Measurements from ENCODE around the gene P2RY2. TPM values are rescaled to one million over a fixed set of nuclear protein-coding genes. Genes with fewer than 3 reads are reported as not detected.
"Not testable (repeated sequence)": the region's sequence is repeated elsewhere in the genome, so short reads cannot be mapped to it uniquely, and the experiment has no call there.

The P2RY2 gene
- total RNA-seq, 2 experiments from 2014 or later = not detected

- ChIA-PET CTCF (interaction anchor here (0.8 to 2.5 kb wide), 4 partner anchors 8 to 58 kb away, joined by 3 to 9 read pairs (median 4); no protein-coding TSS in a partner anchor), POLR2A (no interaction called here)
These were observed 31.7 kb upstream of the P2RY2 start for GRCh38 chr11:73186294-73186850.

- CTCF ChIA-PET = interaction anchor here (0.8 to 2.5 kb wide), 2 partner anchors 8 to 50 kb away, joined by 3 to 9 read pairs; no protein-coding TSS in a partner anchor
- POLR2A ChIA-PET = no interaction called here
These were observed 31.2 kb upstream of the P2RY2 start for GRCh38 chr11:73186886-73187285.

GRCh38 chr11:73187854-73188253 lies 30.2 kb upstream of the P2RY2 start:
- CTCF ChIA-PET = interaction anchor here (0.6 to 2.5 kb wide), 3 partner anchors 49 to 1213 kb away, joined by 3 to 9 read pairs (median 3); no protein-coding TSS in a partner anchor

GRCh38 chr11:73188301-73188700 lies 29.8 kb upstream of the P2RY2 start:
- CTCF ChIA-PET = interaction anchor here (2.5 kb wide), 1 partner anchor 49 kb away, joined by 9 read pairs; no protein-coding TSS in a partner anchor

More at GRCh38 chr11:73187854-73188253, 30.2 kb upstream of the P2RY2 start:
- POLR2A ChIA-PET = no interaction called here

GRCh38 chr11:73189315-73189714 lies 28.8 kb upstream of the P2RY2 start:
- CTCF ChIA-PET = interaction anchor here (0.5 to 1.6 kb wide), 2 partner anchors 13 to 1027 kb away, joined by 3 read pairs; no protein-coding TSS in a partner anchor
- POLR2A ChIA-PET = no interaction called here

More at GRCh38 chr11:73188301-73188700, 29.8 kb upstream of the P2RY2 start:
- POLR2A ChIA-PET = no interaction called here

GRCh38 chr11:73189723-73190556 lies 28.1 kb upstream of the P2RY2 start:
- ChIA-PET POLR2A (no interaction called here), CTCF (interaction anchor here (1.6 kb wide), 1 partner anchor 14 kb away, joined by 3 read pairs; no protein-coding TSS in a partner anchor)

GRCh38 chr11:73190557-73190885 lies 27.6 kb upstream of the P2RY2 start:
- POLR2A ChIA-PET = no interaction called here
- CTCF ChIA-PET = no interaction called here

GRCh38 chr11:73191151-73191550 lies 26.9 kb upstream of the P2RY2 start:
- POLR2A ChIA-PET = interaction anchor here (0.9 kb wide), 1 partner anchor 22 kb away, joined by 7 read pairs; no protein-coding TSS in a partner anchor

GRCh38 chr11:73192272-73192671 lies 25.8 kb upstream of the P2RY2 start:
- CTCF ChIA-PET = no interaction called here
- POLR2A ChIA-PET = no interaction called here

More at GRCh38 chr11:73191151-73191550, 26.9 kb upstream of the P2RY2 start:
- CTCF ChIA-PET = no interaction called here

GRCh38 chr11:73193251-73194033 lies 24.6 kb upstream of the P2RY2 start:
- ChIA-PET CTCF (interaction anchor here (0.6 kb wide), 1 partner anchor 262 kb away, joined by 3 read pairs; no protein-coding TSS in a partner anchor), POLR2A (no interaction called here)

- POLR2A ChIA-PET = no interaction called here
These were observed 24.0 kb upstream of the P2RY2 start for GRCh38 chr11:73194034-73194507.

GRCh38 chr11:73194593-73194992 lies 23.5 kb upstream of the P2RY2 start:
- CTCF ChIA-PET = no interaction called here
- POLR2A ChIA-PET = no interaction called here

More at GRCh38 chr11:73194034-73194507, 24.0 kb upstream of the P2RY2 start:
- CTCF ChIA-PET = no interaction called here

GRCh38 chr11:73195191-73196007 lies 22.7 kb upstream of the P2RY2 start:
- ChIA-PET POLR2A (no interaction called here), CTCF (no interaction called here)

GRCh38 chr11:73196576-73196975 lies 21.5 kb upstream of the P2RY2 start:
- POLR2A ChIA-PET = no interaction called here
- CTCF ChIA-PET = no interaction called here

- POLR2A ChIA-PET = no interaction called here
- CTCF ChIA-PET = interaction anchor here (0.6 kb wide), 1 partner anchor 104 kb away, joined by 4 read pairs; no protein-coding TSS in a partner anchor
These were observed 20.7 kb upstream of the P2RY2 start for GRCh38 chr11:73197348-73197747.

GRCh38 chr11:73197787-73198186 lies 20.3 kb upstream of the P2RY2 start:
- POLR2A ChIA-PET = not testable (repeated sequence)
- CTCF ChIA-PET = interaction anchor here (0.6 kb wide), 1 partner anchor 104 kb away, joined by 4 read pairs; no protein-coding TSS in a partner anchor

GRCh38 chr11:73198677-73199076 lies 19.4 kb upstream of the P2RY2 start:
- ChIA-PET POLR2A (no interaction called here), CTCF (no interaction called here)

GRCh38 chr11:73199446-73199845 lies 18.6 kb upstream of the P2RY2 start:
- POLR2A ChIA-PET = no interaction called here
- CTCF ChIA-PET = no interaction called here

GRCh38 chr11:73200256-73200655 lies 17.8 kb upstream of the P2RY2 start:
- CTCF ChIA-PET = no interaction called here
- POLR2A ChIA-PET = no interaction called here
